SKM-1 treated with dmso at 0.1 percent for 144 hours (cell line): ENCODE measurements around the gene CLCF1.

Experiments
- DNase-seq: peaks from one replicate; lab custom pipeline; 2025; ENCODE audit not compliant: unreplicated experiment; lab: John Stamatoyannopoulos, UW

Gene CLCF1

GRCh38 chr11:67364169-67364568, 9.2 kb downstream of the CLCF1 start:
- DNase-seq = no peak

GRCh38 chr11:67357831-67358670, 15.3 kb downstream of the CLCF1 start:
- DNase-seq = no peak

DNA sequence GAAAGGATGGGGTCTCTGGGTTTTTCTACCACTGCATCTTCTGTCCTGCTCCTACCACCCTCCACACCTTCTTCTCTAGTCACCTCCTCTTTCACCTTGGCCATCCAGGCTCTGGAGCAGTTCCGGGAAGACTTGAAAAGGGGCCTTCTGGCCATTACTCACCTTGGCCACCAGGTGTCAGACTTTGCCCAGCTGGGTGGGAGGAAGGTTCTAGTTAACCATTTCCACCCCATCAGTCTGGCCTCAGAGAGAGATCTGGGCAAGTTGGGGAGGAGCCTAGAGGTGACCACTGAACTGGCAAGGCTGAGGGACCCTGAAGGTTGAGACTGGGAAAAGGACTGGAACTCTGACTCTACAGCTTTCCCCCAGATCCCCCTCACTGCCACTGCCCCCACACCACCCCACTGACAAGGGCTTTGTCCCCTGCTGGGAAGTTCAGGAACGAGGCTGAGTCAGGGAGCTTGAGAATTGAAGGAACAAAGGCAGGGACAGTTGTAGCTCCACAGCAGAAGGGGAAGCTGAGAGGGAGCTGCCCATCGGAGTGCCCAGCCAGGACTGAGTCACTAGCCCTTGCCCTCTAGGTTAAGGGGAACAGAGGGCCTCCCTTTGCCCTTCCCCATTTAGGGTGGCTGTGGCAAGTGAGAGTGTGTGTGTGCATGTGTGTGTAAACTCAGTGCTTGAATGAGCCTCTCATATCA, 16.4 kb downstream of the CLCF1 start:
- DNase-seq = peak; percentile 82

DNA sequence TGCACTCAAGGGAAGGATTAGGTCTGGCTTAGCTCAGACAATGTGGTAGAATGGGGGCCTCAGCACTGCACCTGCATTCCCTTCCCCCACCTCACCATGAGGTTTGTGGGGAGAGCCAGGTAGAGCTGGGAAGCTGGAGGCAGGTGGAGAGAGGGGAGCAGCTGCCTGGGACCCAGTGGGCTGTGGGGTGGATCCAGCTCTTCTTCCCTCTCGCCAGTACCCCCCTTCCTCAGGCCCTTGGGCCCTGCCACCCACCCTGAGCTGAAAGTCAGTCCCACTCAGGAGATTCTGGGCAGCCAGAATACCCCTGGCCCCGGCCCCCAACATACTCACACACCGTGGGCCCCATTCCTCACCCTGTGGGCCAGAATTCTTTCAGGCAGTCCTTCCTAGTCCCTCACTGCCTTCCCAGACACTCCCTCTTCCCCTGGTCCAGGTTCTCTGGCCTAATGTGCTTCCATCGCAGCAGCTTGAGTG, 17.0 kb downstream of the CLCF1 start:
- no peak for DNase-seq

DNA sequence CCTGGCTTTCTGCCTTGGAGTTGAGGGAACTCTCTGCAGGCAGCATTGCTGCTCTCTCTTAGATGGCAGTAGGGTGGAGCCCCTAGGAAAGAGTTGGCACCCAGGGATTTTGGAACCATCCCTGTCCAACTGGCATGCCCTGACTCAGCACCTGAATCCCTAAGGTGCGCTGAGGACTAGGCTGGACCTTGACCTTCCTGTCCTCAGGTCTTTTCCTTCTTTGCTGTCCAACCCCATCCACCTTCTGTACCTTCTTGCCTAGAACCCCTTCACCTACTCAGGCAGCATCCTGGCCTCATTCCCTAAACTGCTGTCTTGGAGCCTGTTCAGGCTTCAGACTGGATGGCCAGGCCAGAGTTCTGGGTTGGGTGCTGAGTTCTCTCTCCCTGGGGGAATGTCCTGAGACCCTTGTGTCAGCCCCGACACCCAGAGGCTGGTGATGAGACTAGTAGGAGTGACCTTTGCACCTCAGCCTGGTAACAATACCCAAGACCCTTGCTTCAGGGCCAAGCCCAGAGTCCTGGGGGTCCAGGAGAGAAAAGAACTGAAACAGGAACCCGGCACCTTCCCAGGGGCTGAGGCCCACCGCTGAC, 17.5 kb downstream of the CLCF1 start:
- DNase-seq = no peak

DNA sequence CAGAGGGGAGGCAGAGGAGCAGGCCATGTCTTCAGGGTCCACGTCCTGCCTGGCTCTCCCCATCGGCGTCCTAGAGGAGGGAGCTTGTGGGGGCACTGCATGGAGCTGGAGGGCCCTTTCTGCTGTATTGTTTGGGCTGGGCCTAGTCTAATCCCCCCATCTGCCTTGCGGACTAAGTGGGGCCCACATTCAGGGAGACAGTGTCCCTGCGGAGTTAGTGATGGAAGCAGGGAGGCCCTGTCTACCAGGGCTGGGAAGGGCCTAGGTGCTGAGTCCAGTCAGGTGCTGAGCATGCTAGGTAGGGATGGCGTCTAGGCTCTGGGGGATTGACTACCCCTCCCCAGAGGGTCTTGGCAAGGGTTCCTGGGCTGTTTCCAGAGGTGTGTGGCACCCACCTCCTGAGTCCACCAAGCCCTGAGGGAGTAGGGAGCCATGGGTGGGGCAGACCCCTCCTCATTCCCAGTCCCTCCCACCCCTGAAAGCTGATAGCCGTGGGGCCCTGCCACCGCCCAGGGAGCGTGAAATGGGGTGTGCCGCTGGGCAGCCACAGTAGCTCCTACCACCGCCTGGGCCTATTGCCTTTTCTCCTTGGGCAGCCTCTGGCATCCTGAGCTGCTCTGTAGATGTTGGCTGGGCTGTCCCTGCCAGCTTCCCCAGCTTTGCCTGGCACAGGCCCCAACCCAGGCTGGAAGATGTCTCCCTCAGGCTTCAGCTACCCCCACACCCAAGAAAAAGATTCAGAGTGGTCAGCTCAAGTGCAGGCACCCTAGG, 18.2 kb downstream of the CLCF1 start:
- DNase-seq = no peak

- no peak for DNase-seq
Observed at GRCh38 chr11:67354075-67355022, 19.0 kb downstream of the CLCF1 start.

DNA sequence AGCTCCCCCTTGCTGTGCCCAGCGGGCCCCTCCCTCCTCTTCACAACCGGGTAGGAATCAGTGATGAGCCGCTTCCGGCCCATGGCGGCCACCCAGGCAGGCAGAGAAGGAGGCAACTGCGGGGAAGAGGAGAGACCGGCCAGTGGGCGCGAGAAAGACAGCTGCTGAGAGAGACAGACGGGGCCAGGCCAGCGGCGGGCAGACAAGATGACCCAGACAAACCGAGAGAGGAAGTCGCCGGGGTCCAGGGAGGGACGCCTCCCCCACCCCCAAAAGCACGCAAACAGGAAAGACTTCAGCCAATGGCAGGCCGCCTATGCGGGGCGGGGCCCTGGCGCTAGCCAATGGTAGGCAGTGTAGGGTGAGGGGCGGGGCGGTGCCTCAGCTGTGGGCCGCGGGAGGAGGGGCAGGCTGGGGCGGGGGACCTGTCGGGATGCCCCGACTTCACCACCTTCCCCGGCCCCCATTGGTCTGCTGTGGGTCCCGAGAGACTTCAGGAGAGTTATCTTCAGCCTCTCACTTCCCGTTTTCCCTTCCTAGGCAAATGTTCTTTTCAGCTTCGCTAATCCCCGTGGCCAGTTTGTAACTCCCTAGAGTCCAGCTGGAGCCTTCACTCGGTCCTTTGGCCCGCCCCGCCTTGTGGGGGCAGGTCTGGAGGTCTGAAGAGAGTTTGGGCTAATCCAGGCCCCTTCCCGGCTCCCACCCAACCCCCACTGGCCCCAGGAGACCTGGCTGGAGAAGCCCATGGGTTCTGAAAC, 19.9 kb downstream of the CLCF1 start, which contains the start of gene POLD4:
POLD4 (minus strand) TSS at position 230 of the 758 bp plus-strand sequence; CDS start at position 83, 147 bp downstream.
- peak; percentile 96 for DNase-seq

DNA sequence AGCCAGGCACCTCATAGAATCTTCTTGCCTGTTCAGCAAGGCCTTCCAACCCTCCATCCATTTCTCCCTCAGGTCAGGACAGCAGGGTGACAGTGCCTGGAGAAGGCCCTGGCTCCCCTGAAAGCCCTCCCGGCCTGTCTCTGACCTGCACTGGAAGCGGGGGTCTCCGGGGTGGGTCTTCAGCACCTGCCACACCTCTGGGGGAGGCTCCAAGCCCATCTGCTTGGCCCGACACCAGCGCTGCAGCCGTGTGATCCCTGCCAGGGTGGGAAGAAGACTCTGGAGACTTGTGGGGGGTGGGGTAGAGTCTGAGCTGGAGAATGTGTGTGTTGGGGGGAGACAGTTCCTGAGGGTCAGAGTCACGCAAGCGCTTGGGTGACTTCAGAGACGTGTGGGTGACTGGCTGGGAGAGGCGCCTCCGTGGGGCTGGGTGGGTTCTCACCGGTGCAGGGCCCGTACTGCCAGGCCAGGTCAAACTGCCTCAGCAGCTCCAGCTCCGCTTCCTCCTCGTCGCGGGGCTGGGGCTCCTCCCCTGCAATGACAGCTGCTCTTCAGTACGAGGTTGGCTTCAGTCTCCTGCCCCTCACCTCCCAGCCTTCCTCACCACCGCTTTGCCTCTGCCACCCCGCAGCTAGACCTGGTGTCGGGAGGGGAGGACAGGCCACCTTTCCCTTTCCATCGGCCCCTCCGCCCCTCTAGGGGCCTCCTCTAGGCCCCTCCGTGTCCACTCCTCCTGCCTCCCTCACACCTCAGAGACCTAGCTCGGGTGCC, 20.7 kb downstream of the CLCF1 start:
- DNase-seq = peak; percentile 47

DNA sequence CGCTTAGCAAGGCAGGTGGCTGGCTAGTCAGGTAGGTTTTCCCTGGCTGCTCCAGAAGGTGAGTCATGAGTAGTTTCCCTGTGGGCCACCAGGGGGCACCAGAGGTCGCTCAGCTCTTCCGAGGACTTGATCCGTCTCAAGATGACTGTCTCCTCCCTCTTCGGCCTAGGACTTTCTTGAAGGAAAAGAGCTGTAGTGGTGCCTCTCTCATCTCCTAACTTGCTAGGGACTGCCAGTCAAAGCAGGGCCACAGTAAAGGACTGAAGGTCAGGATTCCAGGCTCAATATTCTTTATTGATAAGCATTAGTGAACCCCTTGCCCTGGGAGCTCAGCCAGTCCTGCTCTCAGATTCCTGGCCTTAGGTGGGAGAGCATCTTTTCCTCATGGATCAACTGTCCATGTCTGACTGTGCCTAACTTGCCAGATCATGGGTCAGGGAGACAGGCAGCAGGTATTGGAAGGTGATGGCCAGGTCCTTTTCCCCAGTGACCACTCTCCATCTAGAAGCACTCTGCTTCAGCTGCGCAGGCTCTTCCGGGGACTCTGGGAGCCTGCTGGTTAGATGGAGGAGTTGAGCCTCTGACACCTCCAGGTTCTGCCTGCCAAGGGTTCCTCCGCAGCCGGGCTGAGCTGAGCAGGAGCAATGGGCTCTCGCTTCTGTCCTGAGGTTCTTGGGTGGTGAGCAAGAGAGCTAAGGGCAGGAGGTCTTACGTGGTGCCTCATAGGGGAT, 22.0 kb downstream of the CLCF1 start:
- DNase-seq = peak; percentile 72

- no peak for DNase-seq
Observed at GRCh38 chr11:67349928-67350465, 23.4 kb downstream of the CLCF1 start.

GRCh38 chr11:67349457-67349856, 23.9 kb downstream of the CLCF1 start:
- DNase-seq = no peak

- no peak for DNase-seq
Observed at GRCh38 chr11:67349036-67349435, 24.4 kb downstream of the CLCF1 start.

- no peak for DNase-seq
Observed at GRCh38 chr11:67347964-67348749, 25.2 kb downstream of the CLCF1 start.

DNA sequence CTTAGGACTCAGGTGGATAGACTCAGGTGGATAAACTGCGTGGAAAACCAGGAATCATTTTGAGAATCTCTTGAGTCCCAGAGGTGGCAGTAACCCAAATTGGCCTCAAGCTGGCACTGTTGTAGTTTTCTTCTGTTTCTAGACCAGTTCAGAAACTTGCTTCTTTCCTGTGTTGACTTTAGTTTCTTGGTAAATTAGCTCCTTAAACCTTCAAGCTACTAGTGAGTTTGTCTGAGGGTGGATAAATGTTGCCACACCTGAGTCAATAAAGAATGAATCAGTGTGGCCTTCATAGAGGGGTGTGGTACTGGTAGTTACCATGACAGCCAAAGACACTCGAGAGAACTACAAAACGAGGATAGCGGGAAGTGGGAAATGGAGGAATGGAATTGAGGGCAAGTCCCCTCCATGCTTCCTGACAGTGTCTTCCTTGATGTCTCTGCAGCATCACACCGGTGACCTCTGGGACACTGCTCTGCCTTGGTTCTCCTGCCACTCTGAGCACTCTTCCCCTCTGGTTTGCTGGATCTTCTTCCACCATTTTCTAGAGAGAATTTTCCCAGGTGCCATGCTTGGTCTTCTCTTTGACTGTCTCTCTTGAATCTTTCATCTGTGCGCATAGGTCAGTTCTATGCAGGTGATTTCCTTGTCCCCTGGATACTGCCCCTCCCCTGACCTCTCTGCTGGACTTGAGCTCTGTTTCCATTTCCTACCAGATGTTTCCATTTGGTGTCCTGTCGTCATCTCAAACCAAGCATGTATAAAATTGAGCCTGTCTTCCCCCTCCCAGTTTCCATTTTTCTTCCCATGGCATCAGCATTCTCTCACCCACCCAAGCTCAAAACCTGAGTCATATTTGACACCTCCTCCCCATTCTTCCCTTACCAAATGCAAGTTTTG, 27.2 kb downstream of the CLCF1 start:
- DNase-seq = peak; percentile 22
